ENCODE measurements around the gene TCF4. TPM values are rescaled to one million over a fixed set of nuclear protein-coding genes. Genes with fewer than 3 reads are reported as not detected.

Gene TCF4
- total and polyA plus RNA-seq, 4 donors: 14.3 to 356 (median 73.0) TPM

DNA sequence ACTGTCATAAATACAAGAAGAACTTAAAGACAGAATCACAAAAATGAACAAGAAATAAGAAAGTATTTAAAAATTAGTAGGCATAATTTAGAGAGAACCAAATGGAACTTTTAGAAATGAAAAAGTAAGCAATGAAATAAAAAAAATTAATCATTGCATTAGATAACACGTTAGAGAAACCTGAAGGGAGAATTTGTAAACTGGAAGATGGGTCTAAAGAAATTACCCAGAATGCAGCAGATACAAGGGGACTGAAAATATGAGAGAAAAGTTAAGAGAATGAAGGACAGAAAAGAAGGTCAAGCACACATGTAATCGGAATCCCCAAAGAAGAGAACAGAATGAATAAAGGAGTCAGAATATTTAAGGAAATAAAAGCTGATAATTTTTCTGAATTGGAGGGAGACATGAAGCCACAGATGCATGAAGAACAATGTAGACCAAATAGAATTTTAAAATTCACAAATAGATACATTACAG is 21.5 kb downstream of the TCF4 start:
- no peak overlapping the region for H3K9ac ChIP-seq (ENCODE audit: insufficient read depth in 1 of 2, low read length in 2 of 2)
- no peaks in the 10 kb centered on the region for H3K4me1 ChIP-seq (ENCODE audit: control insufficient read depth in 5 of 5, insufficient read depth in 5 of 5, low read length in 5 of 5)
- H3K4me3 ChIP-seq: no peak overlapping the region
- TF ChIP-seq, protein P1, sequence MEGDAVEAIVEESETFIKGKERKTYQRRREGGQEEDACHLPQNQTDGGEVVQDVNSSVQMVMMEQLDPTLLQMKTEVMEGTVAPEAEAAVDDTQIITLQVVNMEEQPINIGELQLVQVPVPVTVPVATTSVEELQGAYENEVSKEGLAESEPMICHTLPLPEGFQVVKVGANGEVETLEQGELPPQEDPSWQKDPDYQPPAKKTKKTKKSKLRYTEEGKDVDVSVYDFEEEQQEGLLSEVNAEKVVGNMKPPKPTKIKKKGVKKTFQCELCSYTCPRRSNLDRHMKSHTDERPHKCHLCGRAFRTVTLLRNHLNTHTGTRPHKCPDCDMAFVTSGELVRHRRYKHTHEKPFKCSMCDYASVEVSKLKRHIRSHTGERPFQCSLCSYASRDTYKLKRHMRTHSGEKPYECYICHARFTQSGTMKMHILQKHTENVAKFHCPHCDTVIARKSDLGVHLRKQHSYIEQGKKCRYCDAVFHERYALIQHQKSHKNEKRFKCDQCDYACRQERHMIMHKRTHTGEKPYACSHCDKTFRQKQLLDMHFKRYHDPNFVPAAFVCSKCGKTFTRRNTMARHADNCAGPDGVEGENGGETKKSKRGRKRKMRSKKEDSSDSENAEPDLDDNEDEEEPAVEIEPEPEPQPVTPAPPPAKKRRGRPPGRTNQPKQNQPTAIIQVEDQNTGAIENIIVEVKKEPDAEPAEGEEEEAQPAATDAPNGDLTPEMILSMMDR (IDR thresholded peaks at IDR 0.05; ENCODE audit: control extremely low read depth, extremely low read depth): no peak
- H3K9me3 ChIP-seq (ENCODE audit: control insufficient read depth in 4 of 4, insufficient read depth in 3 of 4, low read length in 3 of 4): peaks cover 0 to 2% (median 0%) of the 10 kb centered on the region in 4 donors
- H3K36me3 ChIP-seq (ENCODE audit: control insufficient read depth in 4 of 4, insufficient read depth in 4 of 4, low read length in 4 of 4): peaks cover 0 to 8% (median 3%) of the 10 kb centered on the region in 4 donors
- no peak for ATAC-seq (ENCODE audit: insufficient read depth, low FRiP score)
- H3K27ac ChIP-seq (ENCODE audit: low read depth in 1 of 2, low read length in 1 of 2): no peak overlapping the region
- no peak for DNase-seq
- H3K27me3 ChIP-seq (ENCODE audit: control insufficient read depth in 3 of 3, insufficient read depth in 3 of 3, low read length in 2 of 3): no peaks in the 10 kb centered on the region
- WGBS, 2 donors: 95% methylated on average over 2 of the region's 2 CpGs

DNA sequence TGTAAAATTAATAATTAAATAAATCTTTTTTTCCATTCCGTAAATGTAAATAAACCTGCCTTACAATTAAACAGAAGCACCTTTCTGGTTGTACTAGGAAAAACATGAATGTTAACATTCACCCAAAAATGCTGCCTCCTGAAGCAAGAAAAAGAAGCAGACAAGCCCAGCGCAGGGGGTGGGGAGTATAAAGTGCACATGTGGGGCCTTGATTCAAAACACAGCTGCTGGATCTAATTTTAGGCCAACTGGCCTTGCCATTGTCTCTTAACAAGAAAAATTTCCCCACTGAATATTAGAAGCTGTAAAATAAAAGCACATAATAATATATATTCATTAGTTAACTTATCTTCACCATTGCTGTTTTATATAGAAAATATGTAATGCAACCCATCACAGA is 28.3 kb downstream of the TCF4 start:
- no peak for DNase-seq
- TF ChIP-seq, protein P1 (IDR thresholded peaks at IDR 0.05; ENCODE audit: control extremely low read depth, extremely low read depth): no peak
- 89 to 93% methylated on average over 2 of the region's 2 CpGs for WGBS, 2 donors
- ATAC-seq (ENCODE audit: insufficient read depth, low FRiP score): no peak
- Histone ChIP-seq H3K9ac (ENCODE audit: insufficient read depth in 1 of 2, low read length in 2 of 2) (no peak overlapping the region), H3K4me3 (no peak overlapping the region), H3K27me3 (ENCODE audit: control insufficient read depth in 3 of 3, insufficient read depth in 3 of 3, low read length in 2 of 3) (no peaks in the 10 kb centered on the region), H3K4me1 (ENCODE audit: control insufficient read depth in 5 of 5, insufficient read depth in 5 of 5, low read length in 5 of 5) (peaks cover 0 to 3% (median 0%) of the 10 kb centered on the region in 5 donors), H3K9me3 (ENCODE audit: control insufficient read depth in 4 of 4, insufficient read depth in 3 of 4, low read length in 3 of 4) (peaks cover 0 to 2% (median 0%) of the 10 kb centered on the region in 4 donors), H3K36me3 (ENCODE audit: control insufficient read depth in 4 of 4, insufficient read depth in 4 of 4, low read length in 4 of 4) (peaks cover 0 to 6% (median 3%) of the 10 kb centered on the region in 4 donors), H3K27ac (ENCODE audit: low read depth in 1 of 2, low read length in 1 of 2) (no peak overlapping the region)

DNA sequence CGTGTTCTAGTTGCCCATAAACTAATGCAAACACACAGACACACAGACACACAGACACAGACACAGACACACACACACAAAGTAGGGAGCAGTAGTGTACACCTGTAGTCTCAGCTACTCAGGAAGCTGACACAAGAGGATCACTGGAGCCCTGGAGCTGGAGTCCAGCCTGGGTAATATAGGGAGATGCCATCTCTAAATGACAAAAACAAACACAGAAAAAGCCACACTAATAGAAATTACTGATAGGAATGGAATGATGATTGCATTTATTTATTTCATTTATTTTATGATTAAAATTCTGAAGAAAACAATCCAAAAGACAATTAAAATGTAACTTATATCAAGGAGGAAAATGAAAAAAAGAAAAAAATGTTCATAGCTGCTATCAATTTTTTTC is 30.8 kb downstream of the TCF4 start:
- 93 to 95% methylated on average over 1 of the region's 1 CpG for WGBS, 2 donors
- Histone ChIP-seq H3K4me3 (no peak overlapping the region), H3K4me1 (ENCODE audit: control insufficient read depth in 5 of 5, insufficient read depth in 5 of 5, low read length in 5 of 5) (peaks cover 0 to 12% (median 3%) of the 10 kb centered on the region in 5 donors), H3K36me3 (ENCODE audit: control insufficient read depth in 4 of 4, insufficient read depth in 4 of 4, low read length in 4 of 4) (peaks cover 0 to 9% (median under 1%) of the 10 kb centered on the region in 4 donors), H3K27me3 (ENCODE audit: control insufficient read depth in 3 of 3, insufficient read depth in 3 of 3, low read length in 2 of 3) (no peaks in the 10 kb centered on the region), H3K9ac (ENCODE audit: insufficient read depth in 1 of 2, low read length in 2 of 2) (no peak overlapping the region), H3K9me3 (ENCODE audit: control insufficient read depth in 4 of 4, insufficient read depth in 3 of 4, low read length in 3 of 4) (no peaks in the 10 kb centered on the region), H3K27ac (ENCODE audit: low read depth in 1 of 2, low read length in 1 of 2) (no peak overlapping the region)
- TF ChIP-seq, protein P1 (IDR thresholded peaks at IDR 0.05; ENCODE audit: control extremely low read depth, extremely low read depth): no peak
- ATAC-seq (ENCODE audit: insufficient read depth, low FRiP score) (no peak), DNase-seq (no peak)

Data from lung (tissue), 12 donors.